Kidney epithelial cell (primary cell): Measurements from ENCODE around the gene PTOV1. TPM values are rescaled to one million over a fixed set of nuclear protein-coding genes. Genes with fewer than 3 reads are reported as not detected.

ENCODE experiments used
- DNase-seq: peaks from one replicate; pipeline ENCODE4 v3.0.0-alpha.2; 2010; ENCODE audit warnings: low read depth
- H3K27me3 ChIP-seq: 2 replicates; pipeline ENCODE4 v1.6.0; 2011; ENCODE audit warnings: low read length; ENCODE audit not compliant: control insufficient read depth, insufficient read depth
- H3K36me3 ChIP-seq: 2 replicates; pipeline ENCODE4 v1.5.1; 2011; ENCODE audit warnings: low read length; ENCODE audit not compliant: control insufficient read depth, insufficient read depth
- H3K4me3 ChIP-seq: 2 replicates; pipeline ENCODE4 v1.5.1; 2011; ENCODE audit warnings: low read depth, mild to moderate bottlenecking, control low read depth, low read length
- CTCF ChIP-seq: IDR thresholded peaks from 2 replicates; pipeline ENCODE4 v1.5.1; 2011; ENCODE audit warnings: mild to moderate bottlenecking, moderate library complexity, low read length, control low read depth, inconsistent platforms; ENCODE audit not compliant: insufficient read depth, poor library complexity, severe bottlenecking
- total RNA-seq: library from RNA; depleted of rRNA; stranded (reverse); fragments of >200 nt; gene quantifications from 2 replicates; pipeline ENCODE4 v1.2.3, GENCODE V29; 2015

Gene PTOV1
- total RNA-seq, 1 donor from 2014 or later: 47.9 TPM

DNA sequence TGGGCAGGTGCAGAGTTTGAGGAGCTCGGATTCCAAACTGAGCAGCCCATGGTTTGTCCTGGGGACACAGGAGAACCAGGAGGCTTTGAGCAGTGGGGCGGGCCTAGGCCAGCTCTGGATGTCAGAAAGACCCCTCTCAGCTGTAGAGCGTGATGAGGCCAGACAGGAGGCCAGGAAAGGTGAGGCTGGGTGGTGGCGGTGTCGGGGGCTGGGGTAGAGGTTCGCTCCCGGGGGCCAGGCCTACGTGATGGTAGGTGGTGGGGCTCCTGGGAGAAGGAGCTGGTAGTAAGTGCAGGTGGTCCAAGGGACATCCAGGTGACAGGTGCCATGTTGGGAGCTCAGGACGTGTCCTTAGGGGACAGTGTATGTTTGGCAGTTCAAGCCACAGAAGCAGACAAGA lies 13.5 kb upstream of the PTOV1 start:
- DNase-seq: no peak
- Histone ChIP-seq H3K36me3 (peaks cover 1% of the 10 kb centered on the region), H3K4me3 (no peak overlapping the region), H3K27me3 (no peaks in the 10 kb centered on the region)
- TF ChIP-seq CTCF: no peak

DNA sequence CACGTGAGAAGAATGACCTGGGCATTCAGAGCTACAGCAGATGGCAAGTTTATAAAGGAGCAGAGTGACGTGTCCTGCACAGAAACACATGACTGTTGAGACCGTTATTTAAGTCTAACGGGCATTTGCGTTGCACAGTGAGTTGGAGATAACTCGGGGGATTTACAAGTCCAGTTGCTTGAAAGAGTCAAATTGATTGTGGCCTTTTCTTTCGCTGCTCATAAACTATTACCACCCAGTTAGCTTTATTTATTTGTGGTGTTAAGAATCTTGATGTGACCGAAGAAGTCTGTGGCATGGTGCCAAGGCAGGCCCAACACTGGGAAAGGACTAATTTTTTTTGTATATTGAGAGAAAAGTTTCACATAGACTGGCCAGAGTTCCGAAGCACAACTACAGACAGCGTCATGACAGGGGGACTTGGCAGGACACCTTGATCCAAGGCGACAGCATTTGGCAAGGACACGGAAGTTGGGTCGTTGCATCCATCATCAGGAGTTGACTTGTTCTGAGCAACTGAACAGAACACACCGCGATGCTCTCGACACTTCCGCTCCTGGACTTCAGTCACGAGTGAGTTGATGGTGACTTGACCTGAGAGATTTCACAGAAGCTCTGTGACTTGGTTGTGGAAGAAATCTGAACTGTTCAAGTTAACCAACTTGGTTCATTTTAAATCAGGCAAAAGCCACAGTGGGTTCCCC lies 11.9 kb upstream of the PTOV1 start:
- no peak for DNase-seq
- TF ChIP-seq CTCF: no peak
- Histone ChIP-seq H3K27me3 (no peaks in the 10 kb centered on the region), H3K4me3 (no peak overlapping the region), H3K36me3 (peaks cover 1% of the 10 kb centered on the region)

DNA sequence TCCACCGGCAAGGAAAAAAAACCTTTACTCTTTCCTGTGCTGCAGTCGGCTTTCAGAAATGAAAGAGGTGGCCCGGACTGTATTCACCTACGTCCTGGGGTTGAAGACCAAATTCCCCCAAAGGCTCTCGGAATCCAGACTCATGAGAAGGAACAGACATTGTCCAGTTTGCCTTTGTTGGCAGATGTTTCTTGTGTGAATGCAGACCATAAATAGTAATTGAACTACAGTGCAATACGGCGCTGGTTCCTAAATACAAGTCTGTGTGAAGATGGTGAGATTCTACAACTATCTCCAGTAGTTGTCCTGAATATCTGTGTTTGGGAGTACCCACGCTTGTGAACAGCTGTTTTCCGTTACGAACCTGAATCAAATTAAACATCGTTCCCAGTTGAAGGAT lies 11.2 kb upstream of the PTOV1 start:
- H3K27me3 ChIP-seq: no peaks in the 10 kb centered on the region
- no peak for TF ChIP-seq CTCF
- H3K4me3 ChIP-seq: no peak overlapping the region
- DNase-seq: no peak
- H3K36me3 ChIP-seq: no peaks in the 10 kb centered on the region

- no peak overlapping the region for H3K4me3 ChIP-seq
- no peak for TF ChIP-seq CTCF
- no peak for DNase-seq
- H3K27me3 ChIP-seq: no peaks in the 10 kb centered on the region
- H3K36me3 ChIP-seq: no peaks in the 10 kb centered on the region
Measured at GRCh38 chr19:49840321-49840720, 10.6 kb upstream of the PTOV1 start.

GRCh38 chr19:49840736-49841249 lies 10.2 kb upstream of the PTOV1 start:
- Histone ChIP-seq H3K27me3 (no peaks in the 10 kb centered on the region), H3K36me3 (no peaks in the 10 kb centered on the region), H3K4me3 (no peak overlapping the region)
- no peak for DNase-seq
- TF ChIP-seq CTCF: no peak

GRCh38 chr19:49843265-49843664 lies 7.7 kb upstream of the PTOV1 start:
- H3K27me3 ChIP-seq: no peaks in the 10 kb centered on the region
- no peak overlapping the region for H3K4me3 ChIP-seq
- H3K36me3 ChIP-seq: no peaks in the 10 kb centered on the region
- no peak for DNase-seq
- TF ChIP-seq CTCF: no peak
